Fibroblast of lung (primary cell): Measurements from ENCODE around the gene OR8D4.

Experiments
- EZH2 ChIP-seq: IDR thresholded peaks from 2 replicates; pipeline ENCODE4 v1.5.1; 2012; ENCODE audit warnings: low read length, control low read depth, mild to moderate bottlenecking; ENCODE audit errors: missing control alignments
- TF ChIP-seq, protein P1 (sequence below), 2 donors: IDR thresholded peaks in 1 of 2; conservative IDR thresholded peaks in 1 of 2; 1 replicate in 1 of 2; 2 replicates in 1 of 2; pipeline ENCODE4 v1.5.1; 2011 to 2012; ENCODE audit warnings: low read length in 2 of 2, control low read depth in 1 of 2, inconsistent platforms in 1 of 2, low read depth in 1 of 2, mild to moderate bottlenecking in 1 of 2

DNA sequence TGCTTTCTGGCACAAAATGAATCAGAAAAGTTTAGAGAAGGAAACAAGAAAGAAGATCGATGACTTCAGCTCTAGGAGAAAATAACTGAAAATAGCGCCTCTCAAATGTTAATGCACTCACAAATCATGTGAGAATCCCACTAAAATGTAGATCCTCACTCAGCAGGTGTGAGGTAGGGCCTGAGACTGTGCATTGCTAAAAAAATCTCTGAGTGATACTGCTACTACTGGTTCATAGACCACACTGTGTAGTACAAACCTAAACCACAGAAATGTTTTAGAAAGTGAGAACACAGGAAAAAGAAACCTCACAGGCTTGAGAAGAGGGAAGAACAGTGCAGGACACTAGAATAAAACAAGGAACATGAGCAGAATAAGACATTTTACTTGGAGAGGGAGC lies 2.0 kb downstream of the OR8D4 start:
- TF ChIP-seq, protein P1, sequence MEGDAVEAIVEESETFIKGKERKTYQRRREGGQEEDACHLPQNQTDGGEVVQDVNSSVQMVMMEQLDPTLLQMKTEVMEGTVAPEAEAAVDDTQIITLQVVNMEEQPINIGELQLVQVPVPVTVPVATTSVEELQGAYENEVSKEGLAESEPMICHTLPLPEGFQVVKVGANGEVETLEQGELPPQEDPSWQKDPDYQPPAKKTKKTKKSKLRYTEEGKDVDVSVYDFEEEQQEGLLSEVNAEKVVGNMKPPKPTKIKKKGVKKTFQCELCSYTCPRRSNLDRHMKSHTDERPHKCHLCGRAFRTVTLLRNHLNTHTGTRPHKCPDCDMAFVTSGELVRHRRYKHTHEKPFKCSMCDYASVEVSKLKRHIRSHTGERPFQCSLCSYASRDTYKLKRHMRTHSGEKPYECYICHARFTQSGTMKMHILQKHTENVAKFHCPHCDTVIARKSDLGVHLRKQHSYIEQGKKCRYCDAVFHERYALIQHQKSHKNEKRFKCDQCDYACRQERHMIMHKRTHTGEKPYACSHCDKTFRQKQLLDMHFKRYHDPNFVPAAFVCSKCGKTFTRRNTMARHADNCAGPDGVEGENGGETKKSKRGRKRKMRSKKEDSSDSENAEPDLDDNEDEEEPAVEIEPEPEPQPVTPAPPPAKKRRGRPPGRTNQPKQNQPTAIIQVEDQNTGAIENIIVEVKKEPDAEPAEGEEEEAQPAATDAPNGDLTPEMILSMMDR (conservative IDR thresholded peaks at IDR 0.05 in 1 of 2, IDR thresholded peaks at IDR 0.05 in 1 of 2; ENCODE audit: low read depth in 1 of 2, low read length in 2 of 2) = no peak
- TF ChIP-seq EZH2 = no peak
